HUES64 (cell line): ENCODE results near the gene LCLAT1.

Source experiments
- H3K27ac ChIP-seq: 2 replicates; pipeline ENCODE4 v1.7.0; 2013; ENCODE audit warnings: low read depth, low read length, inconsistent platforms
- H3K27me3 ChIP-seq: 2 replicates; pipeline ENCODE4 v1.6.1; 2013; ENCODE audit warnings: mild to moderate bottlenecking, low read length; ENCODE audit not compliant: insufficient read depth
- H3K36me3 ChIP-seq: 2 replicates; pipeline ENCODE4 v1.6.1; 2013; ENCODE audit warnings: mild to moderate bottlenecking, low read length; ENCODE audit not compliant: insufficient read depth
- H3K4me1 ChIP-seq: 2 replicates; pipeline ENCODE4 v1.6.1; 2013; ENCODE audit warnings: mild to moderate bottlenecking, low read length, moderate library complexity; ENCODE audit not compliant: insufficient read depth
- H3K4me3 ChIP-seq: 2 replicates; pipeline ENCODE4 v1.5.1; 2013; ENCODE audit warnings: mild to moderate bottlenecking, low read length, moderate library complexity
- H3K9ac ChIP-seq: 2 replicates; pipeline ENCODE4 v1.6.1; 2013; ENCODE audit warnings: mild to moderate bottlenecking, low read depth, low read length
- H3K9me3 ChIP-seq: 2 replicates; pipeline ENCODE4 v1.6.1; 2013; ENCODE audit warnings: low read depth, low read length; ENCODE audit not compliant: insufficient read depth
- WGBS: fragments of 150-250, 120-280 bp; methylation state at CpG from one replicate; pipeline ENCODE4 v1.1.7; 2013; ENCODE audit warnings: missing lambda C conversion rate; 5-methylcytosine and 5-hydroxymethylcytosine counted together

The LCLAT1 gene

GRCh38 chr2:30522421-30522820 is 75.4 kb downstream of the LCLAT1 start:
- H3K4me1 ChIP-seq, result peaks cover 5% of the 10 kb centered on the region; the same call in 1 of the 2 replicates
- H3K9ac ChIP-seq, result no peak overlapping the region
- H3K4me3 ChIP-seq, result no peak overlapping the region
- peaks cover 15% of the 10 kb centered on the region; the same call in 1 of the 2 replicates for H3K9me3 ChIP-seq
- 95% methylated on average over 2 of the region's 2 CpGs for WGBS
- no peak overlapping the region for H3K27ac ChIP-seq
- H3K36me3 ChIP-seq, result peaks cover 20% of the 10 kb centered on the region
- H3K27me3 ChIP-seq, result no peaks in the 10 kb centered on the region

GRCh38 chr2:30527411-30527810 is 80.4 kb downstream of the LCLAT1 start:
- WGBS, result 94% methylated on average over 2 of the region's 2 CpGs
- no peaks in the 10 kb centered on the region for H3K9me3 ChIP-seq
- H3K36me3 ChIP-seq, result 0 out of 2 replicates have a peak, but pooled peaks cover 8% of the 10 kb centered on the region
- no peak overlapping the region for H3K9ac ChIP-seq
- H3K27me3 ChIP-seq, result no peaks in the 10 kb centered on the region
- H3K27ac ChIP-seq, result no peak overlapping the region
- H3K4me1 ChIP-seq, result peaks cover 5% of the 10 kb centered on the region; the same call in 1 of the 2 replicates
- no peak overlapping the region for H3K4me3 ChIP-seq

DNA sequence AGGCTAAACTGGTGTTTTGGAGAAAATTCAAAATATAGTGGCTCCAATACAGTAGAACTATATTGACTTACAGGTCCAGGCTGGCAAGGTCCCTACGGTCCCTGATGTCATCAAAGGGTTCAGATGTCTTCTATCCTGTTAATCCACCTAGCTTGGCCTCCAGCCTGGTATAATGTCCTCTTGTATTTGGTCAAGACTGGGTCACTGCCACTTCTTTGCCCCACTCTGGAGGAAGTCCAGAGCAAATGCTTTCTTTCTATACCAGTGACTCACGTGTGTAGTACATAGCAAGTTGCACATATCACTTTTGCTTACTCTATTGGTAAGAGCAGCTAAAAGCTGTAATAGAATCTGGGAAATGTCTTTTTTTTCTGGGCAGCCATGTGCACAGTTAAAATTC is 80.8 kb downstream of the LCLAT1 start:
- peaks cover 1% of the 10 kb centered on the region; the same call in 1 of the 2 replicates for H3K4me1 ChIP-seq
- no peak overlapping the region for H3K4me3 ChIP-seq
- H3K9ac ChIP-seq, result no peak overlapping the region
- peaks cover 11% of the 10 kb centered on the region; the same call in 1 of the 2 replicates for H3K36me3 ChIP-seq
- no peaks in the 10 kb centered on the region for H3K9me3 ChIP-seq
- no peaks in the 10 kb centered on the region for H3K27me3 ChIP-seq
- 97% methylated on average over 2 of the region's 2 CpGs for WGBS
- no peak overlapping the region for H3K27ac ChIP-seq

DNA sequence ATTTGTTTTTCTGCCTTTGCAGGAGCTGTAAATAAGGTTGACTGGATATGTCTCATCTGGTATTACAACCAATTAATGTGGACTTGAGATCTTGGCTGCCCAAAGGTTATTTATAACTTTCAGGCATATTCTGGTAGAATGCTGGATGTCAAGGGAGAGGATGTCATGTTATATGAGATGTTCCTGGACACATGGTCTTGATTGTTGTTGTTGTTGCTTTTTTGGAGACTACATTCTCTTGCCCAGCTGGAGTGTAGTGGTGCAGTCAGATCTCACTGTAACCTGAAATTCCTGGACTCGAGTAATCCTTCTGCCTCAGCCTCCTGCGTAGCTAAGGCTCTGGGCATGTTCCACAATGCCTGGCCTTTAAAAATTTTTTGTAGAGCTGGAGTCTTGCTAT is 83.3 kb downstream of the LCLAT1 start:
- H3K9ac ChIP-seq, result no peak overlapping the region
- H3K27me3 ChIP-seq, result no peaks in the 10 kb centered on the region
- no peaks in the 10 kb centered on the region for H3K4me1 ChIP-seq
- H3K4me3 ChIP-seq, result no peak overlapping the region
- no peak overlapping the region for H3K27ac ChIP-seq
- peaks cover 35% of the 10 kb centered on the region for H3K36me3 ChIP-seq
- H3K9me3 ChIP-seq, result 0 out of 2 replicates have a peak, but pooled peaks cover 2% of the 10 kb centered on the region
- 91% methylated on average over 2 of the region's 2 CpGs for WGBS

GRCh38 chr2:30541680-30542079 is 94.6 kb downstream of the LCLAT1 start:
- Histone ChIP-seq H3K27ac (no peak overlapping the region), H3K36me3 (no peaks in the 10 kb centered on the region; the same call in 1 of the 2 replicates), H3K9me3 (no peaks in the 10 kb centered on the region), H3K9ac (no peak overlapping the region), H3K27me3 (no peaks in the 10 kb centered on the region), H3K4me1 (no peaks in the 10 kb centered on the region), H3K4me3 (no peak overlapping the region)
- WGBS, result no CpG with 5 or more reads among the region's 1 CpG

DNA sequence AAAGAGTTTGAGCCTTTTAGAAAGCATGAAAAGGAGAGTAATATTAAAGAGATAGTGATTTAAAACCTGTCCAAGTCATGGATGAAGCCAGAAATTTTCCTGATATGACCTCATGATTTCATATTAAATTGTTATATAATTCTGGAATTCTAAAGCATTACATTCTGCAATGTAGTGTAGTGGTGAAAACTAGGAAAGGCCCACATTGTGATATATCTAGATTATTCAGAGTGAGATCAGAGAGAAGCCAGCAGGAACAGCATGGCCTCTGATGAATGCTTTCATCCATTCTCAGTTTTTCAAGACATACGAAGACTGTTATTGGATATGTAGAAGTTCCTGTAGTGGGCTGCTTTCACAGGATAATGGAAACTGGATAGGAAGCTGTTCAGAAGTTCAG is 98.8 kb downstream of the LCLAT1 start:
- H3K9ac ChIP-seq, result no peak overlapping the region
- no peaks in the 10 kb centered on the region for H3K27me3 ChIP-seq
- H3K4me3 ChIP-seq, result no peak overlapping the region
- H3K9me3 ChIP-seq, result peaks cover 2% of the 10 kb centered on the region; the same call in 1 of the 2 replicates
- H3K36me3 ChIP-seq, result no peaks in the 10 kb centered on the region
- WGBS, result 94% methylated on average over 1 of the region's 1 CpG
- no peak overlapping the region for H3K27ac ChIP-seq
- no peaks in the 10 kb centered on the region for H3K4me1 ChIP-seq

- no peak overlapping the region for H3K4me3 ChIP-seq
- H3K4me1 ChIP-seq, result no peaks in the 10 kb centered on the region
- WGBS, result 79% methylated on average over 2 of the region's 2 CpGs
These were observed 101.3 kb downstream of the LCLAT1 start for GRCh38 chr2:30548386-30548785.

GRCh38 chr2:30549096-30549495 is 102.0 kb downstream of the LCLAT1 start:
- Histone ChIP-seq H3K27me3 (no peaks in the 10 kb centered on the region), H3K9ac (no peak overlapping the region), H3K4me1 (no peaks in the 10 kb centered on the region), H3K27ac (no peak overlapping the region), H3K4me3 (no peak overlapping the region), H3K9me3 (peaks cover 2% of the 10 kb centered on the region; the same call in 1 of the 2 replicates), H3K36me3 (no peaks in the 10 kb centered on the region)
- WGBS, result 100% methylated on average over 2 of the region's 2 CpGs

More at GRCh38 chr2:30548386-30548785, 101.3 kb downstream of the LCLAT1 start:
- Histone ChIP-seq H3K36me3 (no peaks in the 10 kb centered on the region), H3K9ac (no peak overlapping the region), H3K9me3 (peaks cover 2% of the 10 kb centered on the region; the same call in 1 of the 2 replicates), H3K27me3 (no peaks in the 10 kb centered on the region), H3K27ac (no peak overlapping the region)

DNA sequence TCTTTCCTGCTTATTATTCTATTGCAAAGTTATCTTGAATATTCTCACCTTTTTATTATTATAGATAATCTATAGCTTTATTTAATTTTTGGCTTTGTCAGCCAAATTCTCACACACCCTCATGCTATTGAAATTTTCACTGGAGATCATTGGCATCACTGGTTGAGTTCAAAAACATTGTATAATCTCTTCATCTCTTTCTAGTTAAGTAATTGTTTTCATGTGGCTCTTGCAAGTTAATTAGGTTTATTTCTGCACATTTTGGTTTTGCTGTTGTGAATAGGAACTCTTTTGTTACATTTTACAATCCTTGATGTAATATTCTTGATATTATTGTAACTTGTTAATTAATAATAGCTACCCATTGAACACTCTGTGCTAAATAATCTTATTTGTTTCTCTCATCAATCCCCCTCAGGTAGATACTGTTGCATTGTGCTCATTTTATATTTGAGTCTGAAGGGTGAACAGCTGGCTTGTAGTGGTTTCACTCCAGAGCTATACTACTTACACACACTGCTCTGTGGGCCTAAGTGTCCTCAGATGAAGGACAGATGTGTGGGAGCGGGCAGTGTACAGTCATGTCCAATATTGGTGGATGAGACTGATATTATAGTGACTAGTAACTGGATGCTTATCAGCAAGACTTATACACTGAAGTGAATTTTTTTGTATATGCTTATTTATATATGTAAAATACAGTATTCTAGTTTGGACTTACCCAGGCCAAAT is 112.7 kb downstream of the LCLAT1 start:
- WGBS, result 100% methylated on average over 1 of the region's 1 CpG
- Histone ChIP-seq H3K4me3 (no peak overlapping the region), H3K9ac (no peak overlapping the region)

GRCh38 chr2:30561349-30561748 is 114.3 kb downstream of the LCLAT1 start:
- no peaks in the 10 kb centered on the region for H3K9me3 ChIP-seq
- no peaks in the 10 kb centered on the region for H3K27me3 ChIP-seq

More for the DNA sequence above, 112.7 kb downstream of the LCLAT1 start:
- Histone ChIP-seq H3K27ac (no peak overlapping the region), H3K9me3 (no peaks in the 10 kb centered on the region), H3K36me3 (peaks cover 14% of the 10 kb centered on the region), H3K4me1 (no peaks in the 10 kb centered on the region), H3K27me3 (no peaks in the 10 kb centered on the region)

GRCh38 chr2:30565851-30566358 is 118.9 kb downstream of the LCLAT1 start:
- Histone ChIP-seq H3K4me3 (no peak overlapping the region), H3K27ac (no peak overlapping the region)
- WGBS, result 93% methylated on average over 4 of the region's 5 CpGs

More at GRCh38 chr2:30561349-30561748, 114.3 kb downstream of the LCLAT1 start:
- Histone ChIP-seq H3K36me3 (peaks cover 14% of the 10 kb centered on the region), H3K4me1 (no peaks in the 10 kb centered on the region), H3K4me3 (no peak overlapping the region), H3K27ac (no peak overlapping the region), H3K9ac (no peak overlapping the region)
- WGBS, result 92% methylated on average over 1 of the region's 1 CpG

More at GRCh38 chr2:30565851-30566358, 118.9 kb downstream of the LCLAT1 start:
- no peaks in the 10 kb centered on the region for H3K27me3 ChIP-seq
- H3K4me1 ChIP-seq, result no peaks in the 10 kb centered on the region
- peaks cover 28% of the 10 kb centered on the region for H3K36me3 ChIP-seq
- H3K9me3 ChIP-seq, result no peaks in the 10 kb centered on the region
- H3K9ac ChIP-seq, result no peak overlapping the region
